Measurements from ENCODE around the gene TTLL11. TPM values are rescaled to one million over a fixed set of nuclear protein-coding genes. Genes with fewer than 3 reads are reported as not detected.
A peak's percentile ranks its signal among the peaks of the same experiment; 100 is the strongest.

The TTLL11 gene
- total and polyA plus RNA-seq, 8 donors, result 5.4 to 11.6 (median 9.5) TPM

- no peaks in the 10 kb centered on the region for H3K4me1 ChIP-seq
- H3K9me3 ChIP-seq, result no peaks in the 10 kb centered on the region
- ATAC-seq, result no peak
- no peak overlapping the region for H3K27ac ChIP-seq
- peak in 2 of 4 donors; percentile 19 to 69 for DNase-seq
- no peaks in the 10 kb centered on the region for H3K27me3 ChIP-seq
- intact Hi-C loops (cut with DNase I), result no loop called here
- H3K36me3 ChIP-seq, result peaks cover 0 to 88% of the 10 kb centered on the region in 2 donors
- TF ChIP-seq CTCF (IDR thresholded peaks at IDR 0.05), result no peak
- H3K4me3 ChIP-seq, result no peak overlapping the region
Measured at GRCh38 chr9:121773954-121774714, 319.0 kb downstream of the TTLL11 start.

- Histone ChIP-seq H3K4me1 (no peaks in the 10 kb centered on the region), H3K9me3 (no peaks in the 10 kb centered on the region), H3K27ac (no peak overlapping the region), H3K27me3 (no peaks in the 10 kb centered on the region), H3K4me3 (no peak overlapping the region), H3K36me3 (peaks cover 0 to 94% of the 10 kb centered on the region in 2 donors)
- no peak for ATAC-seq
- TF ChIP-seq CTCF (IDR thresholded peaks at IDR 0.05), result no peak
- DNase-seq, result peak in 1 of 4 donors; percentile 27
- intact Hi-C loops (cut with DNase I), result no loop called here
Measured at GRCh38 chr9:121773286-121773953, 319.7 kb downstream of the TTLL11 start.

- H3K27ac ChIP-seq, result no peak overlapping the region
- no peaks in the 10 kb centered on the region for H3K9me3 ChIP-seq
- H3K36me3 ChIP-seq, result peaks cover 0 to 95% of the 10 kb centered on the region in 2 donors
- H3K27me3 ChIP-seq, result no peaks in the 10 kb centered on the region
- no peak for TF ChIP-seq CTCF (IDR thresholded peaks at IDR 0.05)
- no peak overlapping the region for H3K4me3 ChIP-seq
- peak in 2 of 4 donors; percentile 26 to 79 for DNase-seq
- intact Hi-C loops (cut with DNase I), result no loop called here
- H3K4me1 ChIP-seq, result no peaks in the 10 kb centered on the region
- no peak for ATAC-seq
Measured at GRCh38 chr9:121772600-121773285, 320.4 kb downstream of the TTLL11 start.

Small RNA genes lying within 50 kb of the gene (microRNA-seq; reads per million reads assigned to microRNA genes)
- 0 reads per million in 2 donors for gene MIR4478

Other genes starting within 250 kb of the TTLL11 start
- 10 to 100 TPM; 42.9 to 43.4 TPM for gene NDUFA8, start 66.5 kb upstream of the TTLL11 start, total RNA-seq
- gene NDUFA8, start 66.5 kb upstream of the TTLL11 start, polyA plus RNA-seq (ENCODE audit: insufficient read length in 6 of 6), result 10 to 100 TPM; 47.6 to 61.5 (median 53.8) TPM
- gene MORN5, start 66.6 kb upstream of the TTLL11 start, total RNA-seq, result 1 to 10 TPM in 1 of 2 donors, not detected in 1; 3.0 TPM
- gene MORN5, start 66.6 kb upstream of the TTLL11 start, polyA plus RNA-seq (ENCODE audit: insufficient read length in 6 of 6), result 1 to 10 TPM; 1.2 to 7.2 (median 4.3) TPM
- 1 to 10 TPM; 4.8 to 9.1 TPM for gene LHX6, start 135.6 kb upstream of the TTLL11 start, total RNA-seq
- gene LHX6, start 135.6 kb upstream of the TTLL11 start, polyA plus RNA-seq (ENCODE audit: insufficient read length in 6 of 6), result 10 to 100 TPM; 17.6 to 25.4 (median 18.6) TPM
- 10 to 100 TPM; 17.8 to 21.6 TPM for gene RBM18, start 171.5 kb upstream of the TTLL11 start, total RNA-seq
- gene RBM18, start 171.5 kb upstream of the TTLL11 start, polyA plus RNA-seq (ENCODE audit: insufficient read length in 6 of 6), result 10 to 100 TPM; 27.9 to 38.7 (median 30.1) TPM
- gene MRRF, start 171.6 kb upstream of the TTLL11 start, total RNA-seq, result 10 to 100 TPM; 21.3 to 35.7 TPM
- gene MRRF, start 171.6 kb upstream of the TTLL11 start, polyA plus RNA-seq (ENCODE audit: insufficient read length in 6 of 6), result 10 to 100 TPM; 36.4 to 53.0 (median 42.0) TPM